Measurements from ENCODE around the gene DNAJC19. TPM values are rescaled to one million over a fixed set of nuclear protein-coding genes. Genes with fewer than 3 reads are reported as not detected.
"Not testable (repeated sequence)": the region's sequence is repeated elsewhere in the genome, so short reads cannot be mapped to it uniquely, and the experiment has no call there.

The DNAJC19 gene
- total RNA-seq, 1 donor from 2014 or later, result 30.3 TPM

- Mint-ChIP-seq H3K27ac (ENCODE audit: unreplicated experiment) (no peak overlapping the region), H3K36me3 (ENCODE audit: unreplicated experiment) (no peaks in the 10 kb centered on the region), H3K27me3 (ENCODE audit: unreplicated experiment) (no peaks in the 10 kb centered on the region), H3K4me3 (ENCODE audit: unreplicated experiment) (no peak overlapping the region), H3K4me1 (ENCODE audit: low read depth, unreplicated experiment) (peaks cover 2% of the 10 kb centered on the region), H3K9me3 (ENCODE audit: unreplicated experiment) (peaks cover 4% of the 10 kb centered on the region)
- no peak for TF ChIP-seq CTCF (IDR thresholded peaks at IDR 0.05; ENCODE audit: partially characterized antibody, unreplicated experiment)
- DNase-seq, result no peak
Measured at GRCh38 chr3:180990505-180990904, 969 bp upstream of the DNAJC19 start.

GRCh38 chr3:180987344-180987743 lies 2.2 kb downstream of the DNAJC19 start:
- Mint-ChIP-seq H3K4me1 (ENCODE audit: low read depth, unreplicated experiment) (no peaks in the 10 kb centered on the region), H3K36me3 (ENCODE audit: unreplicated experiment) (no peaks in the 10 kb centered on the region), H3K9me3 (ENCODE audit: unreplicated experiment) (peaks cover 4% of the 10 kb centered on the region), H3K27ac (ENCODE audit: unreplicated experiment) (no peak overlapping the region), H3K27me3 (ENCODE audit: unreplicated experiment) (no peaks in the 10 kb centered on the region), H3K4me3 (ENCODE audit: unreplicated experiment) (no peak overlapping the region)
- no peak for DNase-seq
- no peak for TF ChIP-seq CTCF (IDR thresholded peaks at IDR 0.05; ENCODE audit: partially characterized antibody, unreplicated experiment)

GRCh38 chr3:180986366-180986765 lies 3.2 kb downstream of the DNAJC19 start:
- not testable (repeated sequence) for H3K27ac Mint-ChIP-seq (ENCODE audit: unreplicated experiment); H3K9me3 Mint-ChIP-seq (ENCODE audit: unreplicated experiment); H3K27me3 Mint-ChIP-seq (ENCODE audit: unreplicated experiment); H3K4me1 Mint-ChIP-seq (ENCODE audit: low read depth, unreplicated experiment); H3K4me3 Mint-ChIP-seq (ENCODE audit: unreplicated experiment); DNase-seq; H3K36me3 Mint-ChIP-seq (ENCODE audit: unreplicated experiment)

GRCh38 chr3:180983136-180983535 lies 6.4 kb downstream of the DNAJC19 start:
- TF ChIP-seq CTCF (IDR thresholded peaks at IDR 0.05; ENCODE audit: partially characterized antibody, unreplicated experiment), result no peak
- H3K27me3 Mint-ChIP-seq (ENCODE audit: unreplicated experiment), result no peaks in the 10 kb centered on the region
- no peaks in the 10 kb centered on the region for H3K4me1 Mint-ChIP-seq (ENCODE audit: low read depth, unreplicated experiment)
- no peaks in the 10 kb centered on the region for H3K9me3 Mint-ChIP-seq (ENCODE audit: unreplicated experiment)
- no peak overlapping the region for H3K4me3 Mint-ChIP-seq (ENCODE audit: unreplicated experiment)
- H3K27ac Mint-ChIP-seq (ENCODE audit: unreplicated experiment), result no peak overlapping the region
- no peak for DNase-seq
- no peaks in the 10 kb centered on the region for H3K36me3 Mint-ChIP-seq (ENCODE audit: unreplicated experiment)

- Mint-ChIP-seq H3K4me1 (ENCODE audit: low read depth, unreplicated experiment) (no peaks in the 10 kb centered on the region), H3K4me3 (ENCODE audit: unreplicated experiment) (no peak overlapping the region), H3K27me3 (ENCODE audit: unreplicated experiment) (no peaks in the 10 kb centered on the region), H3K27ac (ENCODE audit: unreplicated experiment) (no peak overlapping the region), H3K36me3 (ENCODE audit: unreplicated experiment) (no peaks in the 10 kb centered on the region), H3K9me3 (ENCODE audit: unreplicated experiment) (no peaks in the 10 kb centered on the region)
- TF ChIP-seq CTCF (IDR thresholded peaks at IDR 0.05; ENCODE audit: partially characterized antibody, unreplicated experiment), result no peak
- DNase-seq, result no peak
Measured at GRCh38 chr3:180981912-180982311, 7.6 kb downstream of the DNAJC19 start.

- Mint-ChIP-seq H3K9me3 (ENCODE audit: unreplicated experiment) (no peaks in the 10 kb centered on the region), H3K36me3 (ENCODE audit: unreplicated experiment) (no peaks in the 10 kb centered on the region), H3K4me1 (ENCODE audit: low read depth, unreplicated experiment) (no peaks in the 10 kb centered on the region), H3K27me3 (ENCODE audit: unreplicated experiment) (no peaks in the 10 kb centered on the region), H3K27ac (ENCODE audit: unreplicated experiment) (no peak overlapping the region), H3K4me3 (ENCODE audit: unreplicated experiment) (no peak overlapping the region)
- TF ChIP-seq CTCF (IDR thresholded peaks at IDR 0.05; ENCODE audit: partially characterized antibody, unreplicated experiment), result no peak
- DNase-seq, result no peak
Measured at GRCh38 chr3:180980611-180981010, 8.9 kb downstream of the DNAJC19 start.

All from glutamatergic neuron (in vitro differentiated cells).